22Rv1 (cell line): Measurements from ENCODE around the gene PSG5.
"Not testable (repeated sequence)": the region's sequence is repeated elsewhere in the genome, so short reads cannot be mapped to it uniquely, and the experiment has no call there.

ENCODE experiments used
- CTCF ChIP-seq: fragments of 450-650 bp; IDR thresholded peaks from 2 replicates; pipeline ENCODE4 v1.5.1; 2017; ENCODE audit warnings: mild to moderate bottlenecking
- ZFX ChIP-seq: fragments of 450-650 bp; IDR thresholded peaks from 2 replicates; pipeline ENCODE4 v1.6.1; 2017; ENCODE audit warnings: antibody characterized with exemption, borderline replicate concordance

- not testable (repeated sequence) for TF ChIP-seq CTCF, ZFX
Measured at GRCh38 chr19:43228730-43229129, 42.4 kb upstream of the PSG5 start.
